ENCODE data around the gene DDX60.

GRCh38 chr4:168325591-168325990 lies 7.0 kb upstream of the DDX60 start:
- TF ChIP-seq MXD4 (CRISPR knock-in tag; IDR thresholded peaks at IDR 0.05; ENCODE audit: borderline replicate concordance) (no peak), CTCF (IDR thresholded peaks at IDR 0.05) (no peak), MAX (CRISPR knock-in tag; IDR thresholded peaks at IDR 0.05) (no peak), NR2C2 (CRISPR knock-in tag; IDR thresholded peaks at IDR 0.05) (no peak), ATF6 (CRISPR knock-in tag; IDR thresholded peaks at IDR 0.05) (no peak), IRF1 (CRISPR knock-in tag; IDR thresholded peaks at IDR 0.05) (no peak), NFYB (CRISPR knock-in tag; conservative IDR thresholded peaks at IDR 0.05; ENCODE audit: low read depth) (no peak), IRF2 (CRISPR knock-in tag; IDR thresholded peaks at IDR 0.05; ENCODE audit: borderline replicate concordance, low read depth) (no peak)
